Spleen (tissue), 11 donors: Measurements from ENCODE around the gene FANCL. TPM values are rescaled to one million over a fixed set of nuclear protein-coding genes. Genes with fewer than 3 reads are reported as not detected.

Experiments used
- DNase-seq: peaks from one replicate; pipeline ENCODE4 v3.0.0-alpha.2; 2020
- H3K27ac ChIP-seq, 8 donors: fragments of 200-600 bp; sonication (generic) in 7 of 8; 1 replicate in 4 of 8; 2 replicates in 4 of 8; pipeline versions ENCODE4 v1.5.0 to v1.8.0; 2016 to 2021; ENCODE audit warnings: inconsistent platforms in 4 of 8, mild to moderate bottlenecking in 4 of 8, moderate library complexity in 1 of 8
- H3K27me3 ChIP-seq, 7 donors: fragments of 200-600 bp; sonication (generic) in 6 of 7; replicated peaks in 1 of 7; 1 replicate in 4 of 7; 2 replicates in 3 of 7; pipeline versions ENCODE4 v1.5.0 to v1.8.0; 2016 to 2021; ENCODE audit warnings: inconsistent platforms in 3 of 7, mild to moderate bottlenecking in 1 of 7
- H3K36me3 ChIP-seq, 6 donors: fragments of 200-600 bp; sonication (generic) in 5 of 6; 1 replicate in 4 of 6; 2 replicates in 2 of 6; pipeline versions ENCODE4 v1.5.0 to v1.8.0; 2016 to 2021; ENCODE audit warnings: inconsistent platforms in 2 of 6
- H3K4me1 ChIP-seq, 6 donors: fragments of 200-600 bp; sonication (generic) in 5 of 6; 1 replicate in 3 of 6; 2 replicates in 3 of 6; pipeline versions ENCODE4 v1.5.0 to v1.8.0; 2016 to 2021; ENCODE audit warnings: inconsistent platforms in 3 of 6
- H3K4me3 ChIP-seq, 8 donors: fragments of 200-600 bp; sonication (generic) in 7 of 8; 1 replicate in 4 of 8; 2 replicates in 4 of 8; pipeline versions ENCODE4 v1.5.0 to v1.8.0; 2016 to 2021; ENCODE audit warnings: inconsistent platforms in 4 of 8, mild to moderate bottlenecking in 4 of 8, moderate library complexity in 2 of 8
- H3K9me3 ChIP-seq, 8 donors: fragments of 200-600 bp; sonication (generic) in 7 of 8; 1 replicate in 4 of 8; 2 replicates in 4 of 8; pipeline versions ENCODE4 v1.5.0 to v1.8.0; 2016 to 2021; ENCODE audit warnings: inconsistent platforms in 4 of 8
- CTCF ChIP-seq, 11 experiments: fragments of 200-600 bp in 7 of 11; fragments of 450-650 bp in 4 of 11; sonication (generic) in 4 of 11; IDR thresholded peaks in 8 of 11; conservative IDR thresholded peaks in 3 of 11; 1 replicate in 7 of 11; 2 replicates in 4 of 11; pipeline versions ENCODE4 v1.4.0 to v1.8.0; 2016 to 2021; ENCODE audit warnings: antibody characterized with exemption in 11 of 11, inconsistent platforms in 4 of 11, mild to moderate bottlenecking in 1 of 11
- POLR2A ChIP-seq, 3 donors: fragments of 450-650 bp; IDR thresholded peaks; one replicate each; pipeline ENCODE4 v1.5.1; 2017; ENCODE audit warnings: antibody characterized with exemption in 3 of 3, mild to moderate bottlenecking in 1 of 3
- POLR2AphosphoS5 ChIP-seq, 3 donors: sonication (generic); formaldehyde crosslinking; IDR thresholded peaks; one replicate each; pipeline ENCODE4 v1.5.1; 2017; ENCODE audit warnings: antibody characterized with exemption in 3 of 3
- WGBS, 5 donors: extraction: QIAGEN DNeasy Blood & Tissue Kit in 3 of 5; methylation state at CpG; one replicate each; pipeline versions ENCODE4 v1.1.5 to v1.1.7; 2013 to 2018; 5-methylcytosine and 5-hydroxymethylcytosine counted together
- intact Hi-C: fragments of 100-400 bp; cut with DNase I; formaldehyde crosslinking; loops from one replicate; pipeline ENCODE4 v1.15.0; 2023; ENCODE audit warnings: low total_unique reads
- polyA plus RNA-seq, 3 donors: library from polyadenylated mRNA; stranded (reverse); fragments of 200-250 nt; gene quantifications; one replicate each; pipeline ENCODE4 v1.2.1, GENCODE V29; 2013
- total RNA-seq, 7 donors: library from RNA; depleted of rRNA in 3 of 7; stranded (reverse); fragments of >200 nt in 3 of 7; fragmentation: NEBNext Ultra II Directional in 4 of 7; extraction: Animal tissue kit (Norgen Biotek cat#: 25700) in 4 of 7; gene quantifications; one replicate each; pipeline versions ENCODE4 v1.1.0 to v1.2.1, GENCODE V29; 2016 to 2021
- donor health status: healthy with polysubstance abuse.
- donor health status: DM: no; HTN: no; CAD: no; lungs with moderate emphysema.
- donor health status: DM: no; HTN: no; CAD: no.
- donor health status: Bipolar disorder and iron deficiency.
- donor health status: healthy.
- donor health status: DM: no; HTN: no; CAD: no.
- donor health status: DM: yes; HTN: yes; CAD: no.

Gene FANCL
- total and polyA plus RNA-seq, 10 donors = 15.7 to 50.7 (median 31.6) TPM

GRCh38 chr2:58163913-58164312, 77.2 kb downstream of the FANCL start:
- DNase-seq = no peak
- Histone ChIP-seq H3K36me3 (peaks cover 0 to 53% (median 31%) of the 10 kb centered on the region in 6 donors), H3K4me1 (no peaks in the 10 kb centered on the region), H3K4me3 (no peak overlapping the region), H3K27me3 (no peaks in the 10 kb centered on the region), H3K27ac (no peak overlapping the region), H3K9me3 (no peaks in the 10 kb centered on the region)
- intact Hi-C loops = no loop called here
- WGBS, 5 donors = 96 to 99% (median 97%) methylated on average over 3 of the region's 3 CpGs
- TF ChIP-seq POLR2AphosphoS5 (IDR thresholded peaks at IDR 0.05) (no peak), POLR2A (IDR thresholded peaks at IDR 0.05) (no peak), CTCF (IDR thresholded peaks at IDR 0.05 in 8 of 11, conservative IDR thresholded peaks at IDR 0.05 in 3 of 11) (no peak)

GRCh38 chr2:58158481-58158880, 82.6 kb downstream of the FANCL start:
- intact Hi-C loops = no loop called here
- WGBS, 5 donors = 86 to 95% (median 87%) methylated on average over 4 of the region's 4 CpGs
- no peak overlapping the region for H3K27ac ChIP-seq
- DNase-seq = no peak
- peaks cover 0 to 12% (median 0%) of the 10 kb centered on the region in 8 donors for H3K9me3 ChIP-seq
- TF ChIP-seq POLR2AphosphoS5 (IDR thresholded peaks at IDR 0.05) = no peak
- TF ChIP-seq CTCF (IDR thresholded peaks at IDR 0.05 in 8 of 11, conservative IDR thresholded peaks at IDR 0.05 in 3 of 11) = no peak
- no peak for TF ChIP-seq POLR2A (IDR thresholded peaks at IDR 0.05)
- H3K4me1 ChIP-seq = no peaks in the 10 kb centered on the region
- no peak overlapping the region for H3K4me3 ChIP-seq
- no peaks in the 10 kb centered on the region for H3K27me3 ChIP-seq
- peaks cover 0 to 88% (median 43%) of the 10 kb centered on the region in 6 donors for H3K36me3 ChIP-seq

GRCh38 chr2:58157754-58158153, 83.4 kb downstream of the FANCL start:
- Histone ChIP-seq H3K27me3 (no peaks in the 10 kb centered on the region), H3K4me3 (no peak overlapping the region), H3K4me1 (no peaks in the 10 kb centered on the region), H3K36me3 (peaks cover 0 to 87% (median 43%) of the 10 kb centered on the region in 6 donors), H3K27ac (no peak overlapping the region), H3K9me3 (peaks cover 0 to 12% (median 0%) of the 10 kb centered on the region in 8 donors)
- TF ChIP-seq POLR2AphosphoS5 (IDR thresholded peaks at IDR 0.05) (no peak), POLR2A (IDR thresholded peaks at IDR 0.05) (no peak), CTCF (IDR thresholded peaks at IDR 0.05 in 8 of 11, conservative IDR thresholded peaks at IDR 0.05 in 3 of 11) (no peak)
- no peak for DNase-seq
- intact Hi-C loops = no loop called here

- Histone ChIP-seq H3K27me3 (no peaks in the 10 kb centered on the region), H3K9me3 (peaks cover 0 to 12% (median 0%) of the 10 kb centered on the region in 8 donors), H3K27ac (no peak overlapping the region), H3K4me3 (no peak overlapping the region), H3K36me3 (peaks cover 0 to 78% (median 40%) of the 10 kb centered on the region in 6 donors), H3K4me1 (no peaks in the 10 kb centered on the region)
- intact Hi-C loops = no loop called here
- TF ChIP-seq CTCF (IDR thresholded peaks at IDR 0.05 in 8 of 11, conservative IDR thresholded peaks at IDR 0.05 in 3 of 11) (no peak), POLR2A (IDR thresholded peaks at IDR 0.05) (no peak), POLR2AphosphoS5 (IDR thresholded peaks at IDR 0.05) (no peak)
- no peak for DNase-seq
These were observed 84.3 kb downstream of the FANCL start for GRCh38 chr2:58156780-58157179.
